Neutrophil (primary cell): ENCODE results near the gene SLC9A3.

ENCODE experiments used
- H3K27ac ChIP-seq: fragments of 200-600 bp; sonication (generic); 2 replicates; pipeline ENCODE4 v1.5.1; 2016; ENCODE audit warnings: mild to moderate bottlenecking, moderate library complexity
- H3K27me3 ChIP-seq: fragments of 200-600 bp; sonication (generic); 2 replicates; pipeline ENCODE4 v1.6.0; 2016; ENCODE audit warnings: mild to moderate bottlenecking
- H3K36me3 ChIP-seq: fragments of 200-600 bp; sonication (generic); 2 replicates; pipeline ENCODE4 v1.5.1; 2017
- H3K4me1 ChIP-seq, 2 experiments: fragments of 200-600 bp in 1 of 2; sonication (generic) in 1 of 2; 1 replicate in 1 of 2; 2 replicates in 1 of 2; pipeline versions ENCODE4 v1.5.1 to v1.6.1; 2013 to 2016; ENCODE audit warnings: low read depth in 1 of 2, low read length in 1 of 2, mild to moderate bottlenecking in 1 of 2, moderate library complexity in 1 of 2; ENCODE audit not compliant: control insufficient read depth in 1 of 2, insufficient read depth in 1 of 2
- H3K4me3 ChIP-seq, 2 experiments: fragments of 200-600 bp in 1 of 2; sonication (generic) in 1 of 2; 1 replicate in 1 of 2; 2 replicates in 1 of 2; pipeline ENCODE4 v1.5.1; 2013 to 2016; ENCODE audit warnings: low read depth in 1 of 2, low read length in 1 of 2, mild to moderate bottlenecking in 1 of 2, moderate library complexity in 1 of 2
- H3K9me3 ChIP-seq: fragments of 200-600 bp; sonication (generic); 2 replicates; pipeline ENCODE4 v1.5.1; 2016
- CTCF ChIP-seq: fragments of 200-600 bp; sonication (generic); IDR thresholded peaks from 2 replicates; pipeline ENCODE4 v1.5.1; 2016; ENCODE audit warnings: antibody characterized with exemption

Gene SLC9A3

GRCh38 chr5:447501-447900 lies 76.7 kb downstream of the SLC9A3 start:
- Histone ChIP-seq H3K36me3 (peaks cover 58% of the 10 kb centered on the region), H3K27ac (peak overlapping the region; percentile 93), H3K27me3 (no peaks in the 10 kb centered on the region), H3K4me1 (peaks cover 43 to 44% of the 10 kb centered on the region in 2 experiments), H3K9me3 (no peaks in the 10 kb centered on the region), H3K4me3 (peak overlapping the region in 1 of 2 experiments; percentile 31)
- no peak for TF ChIP-seq CTCF

DNA sequence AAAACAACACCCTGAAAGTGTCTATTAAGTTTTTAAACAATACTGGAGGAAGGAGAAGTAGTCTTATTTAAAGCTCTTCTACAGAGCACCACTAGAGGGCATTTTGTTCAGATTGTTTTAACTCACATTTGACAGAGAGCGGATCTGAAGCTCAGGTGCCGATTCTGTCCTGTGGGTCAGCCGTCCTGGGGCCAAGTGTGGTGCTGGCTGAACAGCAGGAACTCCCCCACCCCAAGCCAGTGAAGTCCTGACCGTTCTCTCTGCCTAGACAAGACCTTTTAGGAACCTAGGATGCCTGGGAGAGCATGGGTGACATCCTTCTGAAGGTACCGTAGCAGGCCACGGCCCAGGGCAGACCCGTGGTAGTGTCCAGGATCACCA lies 77.4 kb downstream of the SLC9A3 start:
- peak; percentile 33 for TF ChIP-seq CTCF
- H3K27me3 ChIP-seq, result no peaks in the 10 kb centered on the region
- H3K36me3 ChIP-seq, result peaks cover 58% of the 10 kb centered on the region
- no peaks in the 10 kb centered on the region for H3K9me3 ChIP-seq
- no peak overlapping the region for H3K4me3 ChIP-seq
- peaks cover 49% of the 10 kb centered on the region in 2 experiments for H3K4me1 ChIP-seq
- peak overlapping the region; percentile 93 for H3K27ac ChIP-seq

- Histone ChIP-seq H3K9me3 (no peaks in the 10 kb centered on the region), H3K27me3 (no peaks in the 10 kb centered on the region), H3K36me3 (peaks cover 58% of the 10 kb centered on the region), H3K4me3 (no peak overlapping the region), H3K27ac (peak overlapping the region; percentile 93), H3K4me1 (peaks cover 49% of the 10 kb centered on the region in 2 experiments)
- TF ChIP-seq CTCF, result no peak
Observed at GRCh38 chr5:446066-446882, 78.0 kb downstream of the SLC9A3 start.

DNA sequence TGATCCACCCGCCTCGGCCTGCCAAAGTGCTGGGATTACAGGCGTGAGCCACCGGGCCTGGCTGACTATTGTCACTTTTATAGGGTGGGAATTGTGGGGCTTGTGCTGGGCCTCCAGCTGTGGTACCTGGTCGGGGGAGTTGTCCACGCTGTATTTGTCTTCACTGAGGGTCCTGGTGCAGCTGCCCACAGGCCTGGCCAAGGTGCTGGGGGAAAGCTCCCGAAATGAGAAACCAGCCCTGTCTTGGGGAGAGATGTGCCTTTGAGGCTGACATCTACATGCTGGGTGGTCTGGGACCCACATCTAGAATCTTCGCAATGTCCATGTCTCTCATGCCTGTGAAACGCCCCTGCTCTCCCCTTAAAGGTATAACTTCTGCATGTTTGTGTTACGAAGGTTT lies 78.7 kb downstream of the SLC9A3 start:
- peaks cover 53% of the 10 kb centered on the region for H3K36me3 ChIP-seq
- H3K27me3 ChIP-seq, result peaks cover 3% of the 10 kb centered on the region
- peak overlapping the region; percentile 93 for H3K27ac ChIP-seq
- TF ChIP-seq CTCF, result no peak
- no peak overlapping the region for H3K4me3 ChIP-seq
- H3K4me1 ChIP-seq, result peaks cover 49% of the 10 kb centered on the region in 2 experiments
- H3K9me3 ChIP-seq, result no peaks in the 10 kb centered on the region

DNA sequence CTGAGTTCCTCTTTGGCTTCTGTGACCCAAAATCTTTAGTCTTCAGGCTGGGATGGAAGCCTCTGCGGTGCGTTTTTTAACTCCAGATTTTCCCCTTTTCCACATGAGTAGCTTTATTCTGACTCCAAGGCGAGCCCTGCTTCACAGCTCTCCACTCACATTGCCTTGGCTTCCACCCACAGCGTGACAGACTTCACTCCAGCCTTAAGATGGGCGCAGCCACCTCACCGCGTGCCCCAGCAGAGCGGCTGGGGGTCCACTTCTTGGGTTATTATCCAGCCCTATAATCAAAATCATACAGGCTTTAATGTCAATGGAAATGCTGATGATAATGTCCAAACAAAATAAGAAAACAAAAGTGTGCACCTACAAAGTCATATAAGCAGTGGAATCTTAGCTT lies 80.0 kb downstream of the SLC9A3 start:
- Histone ChIP-seq H3K9me3 (no peaks in the 10 kb centered on the region), H3K4me1 (peaks cover 49% of the 10 kb centered on the region in 2 experiments), H3K27ac (peak overlapping the region; percentile 82), H3K4me3 (peak overlapping the region; percentile 70 to 84), H3K27me3 (peaks cover 3% of the 10 kb centered on the region), H3K36me3 (peaks cover 40% of the 10 kb centered on the region)
- no peak for TF ChIP-seq CTCF
